ENCODE results near the gene SPATA6.

DNA sequence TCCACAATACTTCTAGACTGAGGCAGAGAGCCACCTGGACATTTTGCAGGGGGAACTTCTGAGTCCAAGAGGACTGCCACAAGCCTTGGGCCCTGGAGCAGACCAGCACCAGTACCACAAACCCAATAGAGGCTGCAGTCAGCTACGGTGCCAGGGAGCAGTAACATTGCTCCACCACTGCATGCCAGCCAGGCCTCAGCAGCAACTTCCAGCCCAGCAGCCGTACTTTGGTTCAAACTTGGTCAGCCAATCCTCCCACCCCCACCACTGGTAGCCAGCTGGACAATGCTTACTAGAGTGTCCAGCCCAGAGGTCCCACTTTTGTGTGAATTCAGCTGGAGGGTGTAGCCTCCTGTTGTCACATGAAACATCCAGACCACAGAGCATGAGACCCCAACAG is 142.1 kb downstream of the SPATA6 start:
- TF ChIP-seq, protein P1, sequence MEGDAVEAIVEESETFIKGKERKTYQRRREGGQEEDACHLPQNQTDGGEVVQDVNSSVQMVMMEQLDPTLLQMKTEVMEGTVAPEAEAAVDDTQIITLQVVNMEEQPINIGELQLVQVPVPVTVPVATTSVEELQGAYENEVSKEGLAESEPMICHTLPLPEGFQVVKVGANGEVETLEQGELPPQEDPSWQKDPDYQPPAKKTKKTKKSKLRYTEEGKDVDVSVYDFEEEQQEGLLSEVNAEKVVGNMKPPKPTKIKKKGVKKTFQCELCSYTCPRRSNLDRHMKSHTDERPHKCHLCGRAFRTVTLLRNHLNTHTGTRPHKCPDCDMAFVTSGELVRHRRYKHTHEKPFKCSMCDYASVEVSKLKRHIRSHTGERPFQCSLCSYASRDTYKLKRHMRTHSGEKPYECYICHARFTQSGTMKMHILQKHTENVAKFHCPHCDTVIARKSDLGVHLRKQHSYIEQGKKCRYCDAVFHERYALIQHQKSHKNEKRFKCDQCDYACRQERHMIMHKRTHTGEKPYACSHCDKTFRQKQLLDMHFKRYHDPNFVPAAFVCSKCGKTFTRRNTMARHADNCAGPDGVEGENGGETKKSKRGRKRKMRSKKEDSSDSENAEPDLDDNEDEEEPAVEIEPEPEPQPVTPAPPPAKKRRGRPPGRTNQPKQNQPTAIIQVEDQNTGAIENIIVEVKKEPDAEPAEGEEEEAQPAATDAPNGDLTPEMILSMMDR (IDR thresholded peaks at IDR 0.05; ENCODE audit: extremely low read depth in 1 of 2, insufficient read depth in 1 of 2, low read depth in 1 of 2, low read length in 2 of 2) = no peak
- TF ChIP-seq EZH2 (IDR thresholded peaks at IDR 0.05; ENCODE audit: borderline replicate concordance, low read depth, low read length, severe bottlenecking) (no peak), POLR2AphosphoS5 (IDR thresholded peaks at IDR 0.05; ENCODE audit: insufficient read depth, low read depth, low read length) (no peak)
